OCI-LY7 (cell line): ENCODE results near the gene PRAC2.

Source experiments
- EZH2phosphoT487 ChIP-seq: fragments of 200-600 bp; sonication (generic); IDR thresholded peaks from 2 replicates; pipeline ENCODE4 v1.6.1; 2018; ENCODE audit warnings: low read depth, borderline replicate concordance, mild to moderate bottlenecking, mixed run types, antibody characterized with exemption, low read length, moderate library complexity, mixed read lengths
- TF ChIP-seq, protein P1 (sequence below): fragments of 200-600 bp; sonication (generic); conservative IDR thresholded peaks from 2 replicates; pipeline ENCODE4 v1.5.1; 2014; ENCODE audit warnings: mild to moderate bottlenecking, antibody characterized with exemption, low read length, moderate library complexity, mixed read lengths

DNA sequence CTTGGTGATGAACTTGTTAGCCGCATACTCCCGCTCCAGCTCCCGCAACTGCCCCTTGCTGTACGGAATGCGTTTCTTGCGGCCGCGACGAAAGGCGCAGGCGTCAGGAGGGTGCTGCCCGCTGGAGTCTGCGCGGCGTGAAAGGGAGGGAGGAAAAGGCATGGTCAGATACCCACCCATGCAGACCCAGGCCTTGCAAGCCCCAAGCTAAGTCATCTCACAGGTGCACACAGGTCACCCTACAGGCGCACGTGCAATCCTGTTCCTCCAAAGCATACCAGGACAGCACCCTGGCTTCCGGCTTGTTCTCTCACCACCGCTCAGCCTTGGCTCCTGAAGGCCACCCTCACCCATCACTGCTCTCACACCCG, 3.9 kb downstream of the PRAC2 start:
- TF ChIP-seq, protein P1, sequence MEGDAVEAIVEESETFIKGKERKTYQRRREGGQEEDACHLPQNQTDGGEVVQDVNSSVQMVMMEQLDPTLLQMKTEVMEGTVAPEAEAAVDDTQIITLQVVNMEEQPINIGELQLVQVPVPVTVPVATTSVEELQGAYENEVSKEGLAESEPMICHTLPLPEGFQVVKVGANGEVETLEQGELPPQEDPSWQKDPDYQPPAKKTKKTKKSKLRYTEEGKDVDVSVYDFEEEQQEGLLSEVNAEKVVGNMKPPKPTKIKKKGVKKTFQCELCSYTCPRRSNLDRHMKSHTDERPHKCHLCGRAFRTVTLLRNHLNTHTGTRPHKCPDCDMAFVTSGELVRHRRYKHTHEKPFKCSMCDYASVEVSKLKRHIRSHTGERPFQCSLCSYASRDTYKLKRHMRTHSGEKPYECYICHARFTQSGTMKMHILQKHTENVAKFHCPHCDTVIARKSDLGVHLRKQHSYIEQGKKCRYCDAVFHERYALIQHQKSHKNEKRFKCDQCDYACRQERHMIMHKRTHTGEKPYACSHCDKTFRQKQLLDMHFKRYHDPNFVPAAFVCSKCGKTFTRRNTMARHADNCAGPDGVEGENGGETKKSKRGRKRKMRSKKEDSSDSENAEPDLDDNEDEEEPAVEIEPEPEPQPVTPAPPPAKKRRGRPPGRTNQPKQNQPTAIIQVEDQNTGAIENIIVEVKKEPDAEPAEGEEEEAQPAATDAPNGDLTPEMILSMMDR = no peak
- no peak for TF ChIP-seq EZH2phosphoT487
